Measurements from ENCODE around the gene WFIKKN1. TPM values are rescaled to one million over a fixed set of nuclear protein-coding genes. Genes with fewer than 3 reads are reported as not detected.

WFIKKN1 gene
- total RNA-seq, 1 experiment from 2014 or later = not detected

- DNase-seq = no peak
- Histone ChIP-seq H3K4me2 (ENCODE audit: low read depth, low read length, poor library complexity, severe bottlenecking) (peak overlapping the region; percentile 72), H3K4me1 (ENCODE audit: low read length) (peaks cover 36% of the 10 kb centered on the region), H3K27ac (ENCODE audit: low read length) (no peak overlapping the region), H4K20me1 (ENCODE audit: insufficient read depth, low read depth, low read length) (peaks cover 20% of the 10 kb centered on the region), H3K9me3 (ENCODE audit: low read length) (no peaks in the 10 kb centered on the region), H3K9me2 (replicated peaks; ENCODE audit: insufficient read depth, low read length) (no peaks in the 10 kb centered on the region), H3K9ac (ENCODE audit: low read length) (peak overlapping the region; percentile 95), H3K27me3 (ENCODE audit: low read length) (no peaks in the 10 kb centered on the region), H3K36me3 (ENCODE audit: insufficient read depth, low read length) (no peaks in the 10 kb centered on the region), H3K79me2 (ENCODE audit: low read length) (peaks cover 6% of the 10 kb centered on the region; the same call in 1 of the 2 replicates), H3K4me3 (ENCODE audit: low read length) (peak overlapping the region; percentile 85; the same call in 1 of the 2 replicates), H2AFZ (ENCODE audit: low read length) (no peak overlapping the region)
Observed at GRCh38 chr16:586645-587590, 43.9 kb upstream of the WFIKKN1 start.

GRCh38 chr16:588639-588888, 42.2 kb upstream of the WFIKKN1 start:
- Histone ChIP-seq H4K20me1 (ENCODE audit: insufficient read depth, low read depth, low read length) (peaks cover 37% of the 10 kb centered on the region), H3K9me3 (ENCODE audit: low read length) (no peaks in the 10 kb centered on the region), H3K27ac (ENCODE audit: low read length) (peak overlapping the region; percentile 88), H3K79me2 (ENCODE audit: low read length) (peaks cover 6% of the 10 kb centered on the region; the same call in 1 of the 2 replicates), H3K4me1 (ENCODE audit: low read length) (peaks cover 44% of the 10 kb centered on the region), H3K36me3 (ENCODE audit: insufficient read depth, low read length) (no peaks in the 10 kb centered on the region), H2AFZ (ENCODE audit: low read length) (peak overlapping the region; percentile 23; the same call in 1 of the 2 replicates), H3K4me2 (ENCODE audit: low read depth, low read length, poor library complexity, severe bottlenecking) (peak overlapping the region; percentile 72), H3K27me3 (ENCODE audit: low read length) (no peaks in the 10 kb centered on the region), H3K9me2 (replicated peaks; ENCODE audit: insufficient read depth, low read length) (no peaks in the 10 kb centered on the region), H3K4me3 (ENCODE audit: low read length) (peak overlapping the region; percentile 85), H3K9ac (ENCODE audit: low read length) (peak overlapping the region; percentile 95)
- DNase-seq = peak; percentile 88

GRCh38 chr16:588889-589657, 41.7 kb upstream of the WFIKKN1 start:
- Histone ChIP-seq H3K4me2 (ENCODE audit: low read depth, low read length, poor library complexity, severe bottlenecking) (peak overlapping the region; percentile 72), H3K27ac (ENCODE audit: low read length) (peak overlapping the region; percentile 88), H2AFZ (ENCODE audit: low read length) (peak overlapping the region; percentile 97), H3K4me1 (ENCODE audit: low read length) (peaks cover 45% of the 10 kb centered on the region), H3K36me3 (ENCODE audit: insufficient read depth, low read length) (no peaks in the 10 kb centered on the region), H3K4me3 (ENCODE audit: low read length) (peak overlapping the region; percentile 85), H3K9me3 (ENCODE audit: low read length) (no peaks in the 10 kb centered on the region), H4K20me1 (ENCODE audit: insufficient read depth, low read depth, low read length) (peaks cover 42% of the 10 kb centered on the region), H3K9me2 (replicated peaks; ENCODE audit: insufficient read depth, low read length) (no peaks in the 10 kb centered on the region), H3K79me2 (ENCODE audit: low read length) (peaks cover 11% of the 10 kb centered on the region; the same call in 1 of the 2 replicates), H3K9ac (ENCODE audit: low read length) (peak overlapping the region; percentile 95), H3K27me3 (ENCODE audit: low read length) (no peaks in the 10 kb centered on the region)
- peak; percentile 98 for DNase-seq

GRCh38 chr16:589658-590187, 41.1 kb upstream of the WFIKKN1 start, which contains the start of gene RAB40C:
RAB40C (plus strand) TSS chr16:590066; CDS start chr16:590292, 226 bp downstream.
- H3K4me1 ChIP-seq (ENCODE audit: low read length) = peaks cover 45% of the 10 kb centered on the region

GRCh38 chr16:590188-590814, 40.5 kb upstream of the WFIKKN1 start:
- Histone ChIP-seq H3K4me2 (ENCODE audit: low read depth, low read length, poor library complexity, severe bottlenecking) (peak overlapping the region; percentile 88), H3K36me3 (ENCODE audit: insufficient read depth, low read length) (no peaks in the 10 kb centered on the region), H3K9me3 (ENCODE audit: low read length) (no peaks in the 10 kb centered on the region), H2AFZ (ENCODE audit: low read length) (no peak overlapping the region; the same call in 1 of the 2 replicates), H3K9ac (ENCODE audit: low read length) (peak overlapping the region; percentile 88), H3K79me2 (ENCODE audit: low read length) (peaks cover 15% of the 10 kb centered on the region; the same call in 1 of the 2 replicates), H3K4me3 (ENCODE audit: low read length) (peak overlapping the region; percentile 86), H3K4me1 (ENCODE audit: low read length) (peaks cover 45% of the 10 kb centered on the region), H3K27me3 (ENCODE audit: low read length) (no peaks in the 10 kb centered on the region), H3K9me2 (replicated peaks; ENCODE audit: insufficient read depth, low read length) (no peaks in the 10 kb centered on the region), H3K27ac (ENCODE audit: low read length) (no peak overlapping the region), H4K20me1 (ENCODE audit: insufficient read depth, low read depth, low read length) (peaks cover 46% of the 10 kb centered on the region)
- DNase-seq = no peak

More at GRCh38 chr16:589658-590187, 41.1 kb upstream of the WFIKKN1 start, which contains the start of gene RAB40C:
- peak within 1 kb of the TSS; percentile 97 for H2AFZ ChIP-seq (ENCODE audit: low read length)
- no peaks in the 10 kb centered on the region for H3K9me3 ChIP-seq (ENCODE audit: low read length)
- peak within 1 kb of the TSS; percentile 88 for H3K27ac ChIP-seq (ENCODE audit: low read length)
- H3K4me2 ChIP-seq (ENCODE audit: low read depth, low read length, poor library complexity, severe bottlenecking) = peak within 1 kb of the TSS; percentile 88
- H3K27me3 ChIP-seq (ENCODE audit: low read length) = no peaks in the 10 kb centered on the region
- peak within 1 kb of the TSS; percentile 86 for H3K4me3 ChIP-seq (ENCODE audit: low read length)
- no peaks in the 10 kb centered on the region for H3K36me3 ChIP-seq (ENCODE audit: insufficient read depth, low read length)
- peaks cover 15% of the 10 kb centered on the region; the same call in 1 of the 2 replicates for H3K79me2 ChIP-seq (ENCODE audit: low read length)
- peak; percentile 99 for DNase-seq
- peak within 1 kb of the TSS; percentile 95 for H3K9ac ChIP-seq (ENCODE audit: low read length)
- no peaks in the 10 kb centered on the region for H3K9me2 ChIP-seq (replicated peaks; ENCODE audit: insufficient read depth, low read length)
- peaks cover 46% of the 10 kb centered on the region for H4K20me1 ChIP-seq (ENCODE audit: insufficient read depth, low read depth, low read length)

GRCh38 chr16:590815-591200, 40.0 kb upstream of the WFIKKN1 start:
- Histone ChIP-seq H3K27ac (ENCODE audit: low read length) (no peak overlapping the region), H3K4me2 (ENCODE audit: low read depth, low read length, poor library complexity, severe bottlenecking) (peak overlapping the region; percentile 88), H4K20me1 (ENCODE audit: insufficient read depth, low read depth, low read length) (peaks cover 46% of the 10 kb centered on the region), H3K4me1 (ENCODE audit: low read length) (peaks cover 45% of the 10 kb centered on the region), H3K4me3 (ENCODE audit: low read length) (peak overlapping the region; percentile 86), H3K79me2 (ENCODE audit: low read length) (peaks cover 16% of the 10 kb centered on the region), H3K9ac (ENCODE audit: low read length) (peak overlapping the region; percentile 88), H3K36me3 (ENCODE audit: insufficient read depth, low read length) (no peaks in the 10 kb centered on the region), H3K27me3 (ENCODE audit: low read length) (no peaks in the 10 kb centered on the region), H2AFZ (ENCODE audit: low read length) (no peak overlapping the region), H3K9me2 (replicated peaks; ENCODE audit: insufficient read depth, low read length) (no peaks in the 10 kb centered on the region), H3K9me3 (ENCODE audit: low read length) (no peaks in the 10 kb centered on the region)
- no peak for DNase-seq

GRCh38 chr16:591231-591630, 39.6 kb upstream of the WFIKKN1 start:
- Histone ChIP-seq H4K20me1 (ENCODE audit: insufficient read depth, low read depth, low read length) (peaks cover 46% of the 10 kb centered on the region), H2AFZ (ENCODE audit: low read length) (no peak overlapping the region), H3K4me2 (ENCODE audit: low read depth, low read length, poor library complexity, severe bottlenecking) (peak overlapping the region; percentile 88), H3K36me3 (ENCODE audit: insufficient read depth, low read length) (no peaks in the 10 kb centered on the region), H3K9ac (ENCODE audit: low read length) (no peak overlapping the region), H3K27me3 (ENCODE audit: low read length) (no peaks in the 10 kb centered on the region), H3K4me1 (ENCODE audit: low read length) (peaks cover 45% of the 10 kb centered on the region), H3K4me3 (ENCODE audit: low read length) (no peak overlapping the region; the same call in 1 of the 2 replicates), H3K79me2 (ENCODE audit: low read length) (peaks cover 20% of the 10 kb centered on the region), H3K9me2 (replicated peaks; ENCODE audit: insufficient read depth, low read length) (no peaks in the 10 kb centered on the region), H3K9me3 (ENCODE audit: low read length) (no peaks in the 10 kb centered on the region), H3K27ac (ENCODE audit: low read length) (no peak overlapping the region)
- no peak for DNase-seq

All from Karpas-422 (cell line).